DMS53 treated with DMSO at 0.1 percent for 48 hours (cell line): ENCODE results near the gene IL1RAPL2.
A peak's percentile ranks its signal among the peaks of the same experiment; 100 is the strongest.
"Not testable (repeated sequence)": the region's sequence is repeated elsewhere in the genome, so short reads cannot be mapped to it uniquely, and the experiment has no call there.

Experiments
- DNase-seq: peaks from one replicate; lab custom pipeline; 2025; ENCODE audit not compliant: unreplicated experiment; lab: John Stamatoyannopoulos, UW

IL1RAPL2 gene

DNA sequence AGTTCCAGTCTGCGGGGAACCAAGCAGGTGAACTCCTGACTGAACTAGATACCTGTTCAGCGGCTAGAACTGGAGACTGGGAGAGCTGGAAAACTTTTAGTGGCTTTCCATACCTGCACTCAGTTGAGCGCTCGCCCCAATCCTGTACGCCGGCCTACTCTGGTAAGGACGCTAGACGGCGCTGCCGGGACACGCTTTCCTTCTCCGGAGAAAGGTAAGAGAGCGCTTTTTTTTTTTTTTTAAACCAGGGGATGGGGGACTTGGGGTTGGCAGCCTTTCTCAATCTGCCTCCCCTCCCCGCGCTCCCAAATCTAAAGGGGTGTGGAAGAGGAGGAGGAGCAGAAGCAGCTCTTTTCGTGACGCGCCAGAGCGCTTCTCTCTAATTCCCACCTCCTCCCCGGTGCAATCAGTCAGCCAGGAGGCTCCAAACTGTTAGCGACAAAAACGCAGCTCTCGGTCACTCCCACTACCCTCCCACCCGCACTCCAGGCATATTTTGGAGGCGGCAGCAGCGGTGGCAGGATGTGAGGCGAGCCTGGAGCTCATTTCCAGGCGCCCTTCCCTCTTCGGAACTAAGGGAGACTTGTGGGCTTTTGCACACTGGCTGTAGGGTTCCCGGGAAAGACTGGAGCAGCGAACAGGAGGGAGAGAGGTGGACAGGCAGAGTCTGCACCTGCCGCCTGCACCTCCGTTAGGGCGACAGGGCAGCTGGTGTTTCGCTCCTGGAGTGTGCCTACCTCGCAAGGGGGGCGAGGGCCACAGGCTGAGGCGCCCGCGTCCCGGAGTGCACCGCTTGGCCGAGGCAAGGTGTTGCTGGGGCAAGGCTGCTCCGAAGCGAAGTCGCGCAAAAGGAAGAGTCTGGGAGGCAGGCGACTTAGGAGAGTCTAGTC lies at the start of gene IL1RAPL2:
Gene IL1RAPL2 (plus strand): TSS at position 409 of the 890 bp plus-strand sequence.
- DNase-seq = peak; percentile 51

DNA sequence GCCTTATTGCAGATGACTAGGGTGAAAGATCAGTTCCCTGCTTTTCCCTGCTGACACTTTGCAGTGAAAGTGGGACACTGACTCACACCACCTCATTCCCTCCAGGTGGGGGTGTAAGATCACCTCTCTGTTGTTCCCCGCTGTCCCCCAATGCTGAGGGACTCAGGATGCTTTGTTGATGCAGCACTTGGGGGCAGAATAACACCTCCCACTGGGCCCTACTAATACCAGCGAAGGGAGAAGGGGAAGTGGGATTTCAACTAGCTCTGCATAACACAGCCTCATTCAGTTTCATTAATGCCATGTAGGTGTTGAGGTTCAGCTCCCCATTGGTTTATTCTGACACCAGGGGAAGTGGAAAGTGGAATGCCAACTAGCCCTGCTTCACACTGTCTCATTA lies 43.6 kb upstream of the IL1RAPL2 start:
- DNase-seq = no peak

DNA sequence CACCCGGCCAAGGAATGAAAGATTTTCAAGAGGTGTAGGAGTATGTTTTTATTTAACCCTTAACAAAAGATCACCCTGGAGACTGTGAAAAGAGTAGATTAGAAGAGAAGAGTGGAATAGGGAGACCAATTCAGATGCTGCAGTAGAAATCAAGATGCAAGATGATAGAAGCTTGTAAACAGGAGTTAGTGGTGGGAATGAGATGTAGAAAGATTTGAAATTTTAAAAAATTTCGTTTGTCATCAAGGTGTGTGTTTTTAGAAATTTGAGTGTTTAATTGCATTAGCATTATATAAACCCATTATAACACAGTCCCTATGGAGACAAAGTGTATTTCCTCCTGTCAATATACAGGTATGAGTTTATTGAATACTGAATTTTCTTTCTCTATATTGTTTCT lies 42.1 kb upstream of the IL1RAPL2 start:
- no peak for DNase-seq

DNA sequence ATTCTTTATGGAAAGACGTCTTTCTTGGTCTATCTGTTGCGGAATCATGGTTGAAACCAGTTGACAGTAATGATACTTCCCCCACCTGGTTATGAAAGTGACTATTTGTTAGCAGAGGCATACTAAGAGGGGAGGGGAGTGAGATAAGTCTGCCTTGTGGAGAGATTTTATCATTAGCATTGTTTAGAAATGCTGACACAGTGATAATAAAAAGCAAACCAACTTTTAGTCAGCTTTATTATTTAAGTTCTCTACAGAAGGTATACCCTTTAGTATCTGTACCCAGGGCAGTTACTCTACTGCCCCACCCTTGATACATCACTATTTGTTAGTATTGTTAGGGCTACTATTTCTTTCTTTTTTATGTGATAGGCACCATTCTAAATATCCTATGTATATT lies 26.9 kb upstream of the IL1RAPL2 start:
- no peak for DNase-seq

DNA sequence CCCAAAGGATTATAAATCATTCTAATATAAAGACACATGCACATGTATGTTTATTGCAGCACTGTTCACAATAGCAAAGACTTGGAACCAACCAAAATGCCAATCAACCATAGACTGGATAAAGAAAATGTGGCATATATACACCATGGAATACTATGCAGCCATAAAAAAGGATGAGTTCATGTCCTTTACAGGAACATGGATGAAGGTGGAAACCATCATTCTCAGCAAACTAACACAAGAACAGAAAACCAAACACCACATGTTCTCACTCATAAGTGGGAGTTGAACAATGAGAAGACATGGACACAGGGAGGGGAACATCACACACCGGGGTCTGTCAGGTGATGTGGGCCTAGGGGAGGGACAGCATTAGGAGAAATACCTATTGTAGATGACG lies 23.6 kb upstream of the IL1RAPL2 start:
- DNase-seq = not testable (repeated sequence)

DNA sequence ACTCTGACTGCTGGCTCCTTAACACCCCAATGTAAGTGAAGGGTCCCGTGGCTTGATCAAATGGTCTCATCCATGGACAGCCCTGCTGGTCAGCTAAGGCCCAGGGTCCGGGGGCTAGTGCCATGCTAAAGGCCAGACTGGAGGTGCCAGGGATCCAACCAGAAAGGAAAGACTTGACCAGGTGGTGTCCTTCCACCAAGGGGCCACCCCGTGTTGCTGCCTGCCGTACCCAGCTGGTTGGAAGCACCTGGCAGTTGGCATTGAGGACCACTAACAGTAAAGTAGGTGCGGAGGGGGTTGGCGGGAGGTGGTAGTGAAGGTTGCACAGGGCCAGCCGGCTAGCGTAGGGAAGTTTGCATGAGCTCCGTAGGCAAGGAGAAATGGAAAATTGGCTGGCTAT lies 1.7 kb upstream of the IL1RAPL2 start:
- DNase-seq = no peak

DNA sequence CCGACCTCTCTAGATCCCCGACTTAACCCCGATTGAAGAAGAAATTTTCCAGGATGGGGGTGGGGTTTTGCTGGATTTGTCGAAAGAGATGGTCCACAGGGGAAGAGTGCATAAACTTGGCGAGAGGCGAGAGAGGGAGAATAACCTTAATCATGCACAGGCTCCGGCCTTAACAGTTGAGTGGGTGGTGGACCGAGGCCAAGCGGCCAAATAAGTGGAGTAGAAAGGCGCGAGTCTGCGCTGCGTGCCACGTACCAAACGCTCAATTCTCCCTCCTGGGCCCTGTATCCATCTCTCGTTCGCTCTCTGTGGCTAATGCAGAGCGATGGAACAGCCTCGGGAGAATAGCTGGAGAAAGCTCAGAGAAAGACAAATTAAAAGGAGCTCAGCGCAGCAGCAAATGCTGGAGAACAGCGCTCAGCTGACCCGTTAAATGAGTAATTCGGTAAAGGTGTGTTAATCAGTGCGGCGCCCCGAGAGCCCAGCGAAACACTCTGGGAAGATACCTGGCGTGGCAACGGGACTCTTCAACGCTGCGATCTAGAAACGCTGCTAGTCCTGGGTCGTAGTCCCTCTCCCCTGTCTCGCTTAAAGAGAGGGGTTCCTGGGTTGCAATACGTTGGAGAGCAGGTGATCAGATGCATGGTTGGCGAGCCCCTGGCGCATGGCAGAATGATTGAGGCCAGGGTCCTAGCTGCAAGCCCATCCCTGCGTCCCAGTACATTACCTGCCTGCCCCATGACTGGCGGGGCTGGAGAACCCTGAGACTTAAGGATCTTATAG lies 887 bp upstream of the IL1RAPL2 start:
- no peak for DNase-seq

DNA sequence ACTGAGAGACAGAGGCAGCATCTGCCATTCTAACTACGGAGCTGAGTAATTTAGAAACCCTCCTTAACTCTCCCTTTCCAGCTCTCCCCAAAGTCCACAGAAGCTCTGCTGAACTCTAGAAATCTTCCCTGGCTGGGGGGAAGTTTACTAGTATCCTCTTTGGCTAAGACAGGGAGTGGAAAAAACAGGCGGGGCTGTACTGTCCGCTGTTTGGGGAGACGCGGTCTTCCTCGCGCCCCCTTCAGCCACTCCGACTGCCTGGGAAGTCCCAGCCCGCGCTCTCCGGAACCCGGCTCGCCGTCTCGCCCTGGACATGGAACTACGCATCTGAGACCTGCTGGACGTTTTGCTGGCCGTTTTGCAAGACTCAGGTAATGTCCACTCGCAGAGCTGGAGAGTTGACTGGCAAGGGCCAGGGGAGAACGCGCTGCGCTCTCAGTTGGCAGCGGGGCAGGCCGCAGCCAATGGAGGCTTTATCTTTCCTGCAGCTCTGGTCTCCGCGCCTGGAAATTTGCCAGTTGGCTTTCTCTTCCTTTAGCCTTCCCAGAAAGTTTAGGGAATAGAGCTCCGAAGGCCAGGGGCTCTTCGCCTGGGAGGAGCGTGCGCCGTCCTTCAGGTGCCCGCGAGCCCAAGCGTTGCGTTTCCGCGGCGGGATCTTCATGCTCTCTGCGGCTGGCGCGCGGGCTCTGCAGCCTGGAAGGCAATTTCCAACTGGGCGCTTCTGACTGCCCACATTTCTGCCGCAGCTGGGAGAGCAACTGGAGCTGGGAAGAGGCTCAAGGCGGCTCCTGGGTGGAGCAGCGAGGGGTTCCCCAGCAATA lies 892 bp downstream of the IL1RAPL2 start:
- DNase-seq = peak; percentile 2

DNA sequence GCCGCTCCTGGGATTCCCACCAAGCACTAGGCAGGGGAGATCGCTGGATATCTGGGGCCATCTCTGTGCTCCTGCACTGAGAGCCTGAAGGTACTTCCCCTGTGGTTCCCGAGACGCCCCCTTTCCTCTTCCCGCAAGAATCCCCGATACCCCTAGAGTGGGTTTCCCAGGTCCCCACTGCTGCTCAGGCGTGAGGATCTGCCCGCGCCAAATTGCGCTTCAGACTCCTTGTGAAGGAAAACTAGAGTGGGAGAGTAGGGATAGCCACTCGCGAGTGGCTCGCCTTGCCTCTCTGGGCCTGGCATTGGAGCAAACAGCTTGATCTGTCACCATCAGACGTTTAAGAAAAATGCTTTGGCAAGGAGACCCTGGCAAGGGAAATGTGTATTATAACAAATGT lies 1.5 kb downstream of the IL1RAPL2 start:
- DNase-seq = no peak

DNA sequence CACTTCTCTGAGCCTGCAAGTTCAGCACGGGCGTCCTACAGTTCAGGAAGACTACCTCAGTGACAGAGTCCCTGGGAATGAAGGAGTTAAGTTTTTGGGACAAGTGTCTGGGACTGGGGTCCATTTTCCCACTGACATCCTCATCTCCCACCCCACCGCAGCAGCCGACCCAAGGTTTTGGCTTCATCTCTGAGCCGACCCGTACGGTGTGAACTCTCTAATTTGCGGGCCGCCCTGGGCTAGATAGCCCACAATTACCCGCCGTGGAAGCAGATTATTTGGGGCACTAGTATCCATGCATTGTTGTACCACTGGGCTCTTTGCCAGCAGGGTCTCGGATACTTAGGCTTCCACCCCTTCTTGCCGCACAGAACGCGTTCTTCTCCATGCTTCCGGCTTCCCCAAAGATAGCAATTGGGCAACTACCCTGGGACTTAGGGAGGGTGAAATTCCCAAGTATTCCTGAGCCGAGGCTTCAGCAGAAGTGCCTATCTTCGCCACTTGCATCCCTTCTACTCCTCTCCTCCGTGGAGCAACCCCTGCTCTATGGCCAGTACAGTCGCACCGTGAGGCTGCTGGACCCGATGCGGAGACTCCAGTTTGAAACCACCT lies 2.4 kb downstream of the IL1RAPL2 start:
- no peak for DNase-seq

DNA sequence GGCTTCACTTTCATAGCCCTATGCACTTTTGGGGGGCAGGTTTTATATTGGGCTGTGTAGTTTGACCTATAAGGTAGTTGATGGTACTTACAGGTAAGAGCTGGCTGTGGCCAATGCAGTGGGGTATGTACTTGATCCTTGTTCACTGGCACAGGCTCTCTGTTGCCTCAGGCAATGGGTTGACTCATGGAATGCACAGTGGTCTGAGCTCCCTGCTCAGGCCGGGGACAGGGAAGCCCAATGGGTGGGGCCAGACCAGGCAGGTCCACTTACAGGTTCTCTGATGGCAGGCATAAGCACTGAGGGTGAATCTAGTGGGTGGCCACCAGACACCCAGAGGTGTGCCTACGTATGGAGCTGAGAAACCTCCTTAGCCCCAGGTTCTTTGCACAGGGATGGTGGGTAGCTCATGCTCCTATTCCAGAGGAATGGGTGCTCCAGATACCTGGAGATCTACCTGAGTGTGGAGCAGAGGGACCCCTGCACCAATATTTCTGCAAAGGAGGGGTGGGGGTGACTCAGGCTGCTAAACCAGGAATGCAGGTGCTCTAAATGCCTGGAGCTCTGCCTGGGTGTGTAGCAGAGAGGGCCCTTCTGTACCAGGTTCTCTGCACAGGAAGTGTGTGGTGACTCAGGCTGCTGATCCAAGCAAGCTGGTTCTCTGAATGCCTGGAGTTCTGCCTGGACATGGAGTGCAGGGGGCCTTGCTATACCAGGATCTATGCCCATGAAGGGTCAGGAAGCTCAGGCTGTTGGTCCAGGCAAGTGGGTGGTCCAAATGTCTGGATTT lies 52.3 kb downstream of the IL1RAPL2 start:
- DNase-seq = no peak

DNA sequence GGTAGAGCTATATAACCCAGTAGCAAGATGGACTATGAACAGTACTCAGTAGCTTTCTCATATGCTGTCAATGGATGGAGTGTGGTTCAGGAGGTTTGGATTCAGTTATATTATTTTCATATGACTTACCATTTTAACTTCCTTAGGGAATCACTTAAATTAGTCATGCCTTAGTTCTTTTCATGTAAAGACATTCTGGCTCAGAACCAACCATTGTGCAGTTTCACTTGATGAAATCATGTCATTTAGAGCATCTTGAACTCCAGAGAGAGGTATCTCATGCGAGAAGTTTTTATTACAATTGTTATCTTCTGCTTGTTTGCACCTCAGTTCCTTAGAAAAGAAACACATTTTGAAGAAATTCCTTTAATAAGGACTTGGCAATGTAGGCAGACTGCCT lies 55.8 kb downstream of the IL1RAPL2 start:
- no peak for DNase-seq

DNA sequence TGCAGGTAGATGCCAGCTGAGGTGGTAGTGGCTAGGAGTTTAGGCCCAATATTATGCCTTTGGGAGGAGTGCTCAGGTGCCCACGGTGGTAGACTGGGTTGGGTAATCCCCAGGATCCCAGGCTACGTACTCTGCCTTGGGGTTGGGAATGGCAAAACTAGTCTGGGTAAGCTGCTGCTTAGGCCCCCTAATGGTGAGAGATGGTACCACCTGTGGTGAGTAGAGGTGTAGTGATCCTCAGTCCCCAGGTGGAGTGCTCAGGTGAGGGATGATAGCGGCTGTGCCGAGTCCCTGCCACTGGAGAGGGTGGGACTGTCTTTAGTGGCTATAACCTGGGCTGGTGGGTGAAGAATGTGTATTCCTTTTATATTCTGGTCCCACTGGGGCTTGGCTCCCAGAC lies 75.2 kb downstream of the IL1RAPL2 start:
- DNase-seq = no peak

DNA sequence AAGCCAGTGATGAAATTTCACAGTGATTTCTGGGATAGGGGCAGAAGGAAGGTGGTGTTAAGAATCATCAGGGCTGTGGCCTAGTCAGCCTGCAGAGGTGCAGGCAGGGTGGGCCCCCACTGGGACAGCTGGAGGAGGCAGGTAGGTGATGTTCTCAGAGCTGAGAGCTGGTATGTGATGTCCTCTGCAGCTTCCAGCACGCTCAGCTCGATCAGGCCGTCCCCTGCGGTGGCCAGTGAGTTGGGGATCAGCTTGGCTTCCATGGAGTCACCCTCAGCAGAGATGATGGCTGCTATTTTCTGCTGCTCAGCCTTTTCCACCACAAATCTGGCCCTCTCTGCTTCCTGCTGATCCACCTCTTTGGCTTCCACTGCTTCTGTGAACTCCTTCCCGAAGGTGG lies 81.1 kb downstream of the IL1RAPL2 start:
- no peak for DNase-seq

DNA sequence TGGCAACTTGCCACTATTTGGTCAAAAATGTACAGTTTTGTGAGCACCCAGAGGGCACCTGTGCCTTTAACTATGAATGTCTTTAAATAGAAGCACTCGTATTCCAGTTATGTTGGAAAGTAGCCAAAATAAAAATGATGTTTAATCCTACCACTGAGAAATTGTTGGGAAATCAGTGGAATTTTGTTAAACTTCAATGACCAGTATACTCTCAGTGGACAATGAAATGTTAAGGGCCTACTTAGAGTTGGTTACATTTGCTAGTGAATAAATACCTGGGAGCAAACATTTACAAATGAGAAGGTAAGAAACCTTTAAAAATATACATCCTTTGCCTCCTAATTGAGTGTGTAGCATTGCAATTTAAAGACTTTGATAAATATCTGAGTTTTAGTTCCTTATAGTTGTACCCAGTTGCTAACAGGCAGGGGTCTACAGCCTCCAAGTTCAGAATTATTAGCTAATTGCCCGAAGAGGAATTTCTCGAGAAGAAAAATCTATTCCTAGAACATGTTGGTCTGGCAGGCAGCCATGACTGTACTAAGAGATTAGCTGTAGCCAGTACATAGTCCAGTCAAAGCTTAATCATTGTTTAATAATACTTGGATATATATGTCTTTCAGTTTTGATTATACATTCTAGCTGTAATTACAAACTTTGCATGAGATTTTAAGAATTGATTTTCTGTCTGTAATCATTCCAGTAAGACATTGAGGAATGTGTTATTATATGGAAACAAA lies 93.2 kb downstream of the IL1RAPL2 start:
- no peak for DNase-seq

DNA sequence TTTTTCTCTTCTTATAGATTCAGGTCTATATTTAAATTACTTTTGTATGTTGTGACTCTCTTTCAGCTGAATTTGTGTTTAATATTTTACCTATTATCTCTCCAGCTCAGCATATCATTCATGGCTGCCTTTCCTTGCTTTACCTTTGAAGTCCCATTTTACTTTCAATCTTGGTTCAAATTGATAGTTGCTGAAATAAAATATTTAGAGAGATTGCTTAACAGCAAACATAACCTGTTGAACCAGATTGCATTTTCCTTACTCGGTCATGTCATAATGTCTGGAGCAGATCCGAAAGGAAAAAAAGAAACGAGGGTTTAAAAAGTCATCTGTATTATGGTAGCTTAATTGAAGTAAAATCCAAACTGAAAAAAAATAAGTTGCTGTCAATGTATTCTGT lies 94.1 kb downstream of the IL1RAPL2 start:
- no peak for DNase-seq

DNA sequence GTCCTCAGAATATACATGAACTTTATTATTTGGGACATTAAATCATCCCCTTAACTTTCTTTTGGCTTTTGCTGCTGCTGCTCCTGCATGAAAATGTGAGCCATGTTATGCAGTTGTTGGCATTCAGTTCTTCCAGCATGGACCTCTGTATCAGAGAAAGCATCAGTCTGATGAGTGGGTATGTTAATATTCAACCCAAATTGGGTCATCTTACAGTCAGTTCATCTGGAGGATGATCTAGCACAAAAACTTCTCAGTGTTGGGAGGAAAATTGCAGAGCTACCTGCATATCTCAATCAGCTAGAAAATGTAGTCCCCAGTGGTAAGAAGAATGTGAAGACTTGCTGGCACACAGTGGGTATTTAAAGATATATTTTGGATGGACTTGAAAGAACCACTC lies 96.7 kb downstream of the IL1RAPL2 start:
- no peak for DNase-seq

DNA sequence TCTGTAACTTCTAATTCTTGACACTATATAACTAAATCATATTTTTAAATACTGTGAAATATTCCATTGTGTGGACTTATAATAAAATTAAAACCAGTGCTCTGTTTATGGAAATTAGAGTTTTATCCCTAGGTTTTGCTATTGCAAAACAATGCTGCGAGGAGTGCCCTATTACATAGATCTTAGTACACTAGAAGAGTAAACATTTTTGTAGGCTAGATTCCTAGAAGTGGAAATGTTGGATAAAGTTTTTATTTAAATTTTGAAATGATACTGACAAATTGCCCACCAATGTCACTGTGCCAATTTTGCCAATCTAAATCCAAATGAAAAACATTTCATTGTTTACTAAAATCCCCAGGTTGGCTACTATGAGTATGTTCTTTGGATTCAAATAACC lies 99.7 kb downstream of the IL1RAPL2 start:
- DNase-seq = no peak

DNA sequence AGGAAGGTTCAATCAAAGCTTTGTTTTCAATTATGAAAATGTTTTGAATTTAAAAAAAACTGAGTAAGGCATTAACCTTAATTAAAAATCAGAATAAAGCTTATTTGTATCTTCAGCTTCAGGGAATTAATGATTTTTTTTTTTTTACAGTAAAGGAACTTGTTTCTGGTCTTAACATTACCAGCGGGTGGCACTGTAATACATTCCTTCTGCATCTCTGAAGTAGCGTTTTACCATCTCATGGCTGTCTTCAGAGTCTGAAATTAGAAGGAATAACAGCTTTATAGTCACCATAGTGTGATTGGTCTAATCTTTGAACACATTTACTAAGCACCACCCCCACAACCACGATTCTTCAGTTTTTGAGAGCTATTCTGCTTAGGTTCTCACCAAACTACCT lies 102.6 kb downstream of the IL1RAPL2 start:
- peak; percentile 26 for DNase-seq

DNA sequence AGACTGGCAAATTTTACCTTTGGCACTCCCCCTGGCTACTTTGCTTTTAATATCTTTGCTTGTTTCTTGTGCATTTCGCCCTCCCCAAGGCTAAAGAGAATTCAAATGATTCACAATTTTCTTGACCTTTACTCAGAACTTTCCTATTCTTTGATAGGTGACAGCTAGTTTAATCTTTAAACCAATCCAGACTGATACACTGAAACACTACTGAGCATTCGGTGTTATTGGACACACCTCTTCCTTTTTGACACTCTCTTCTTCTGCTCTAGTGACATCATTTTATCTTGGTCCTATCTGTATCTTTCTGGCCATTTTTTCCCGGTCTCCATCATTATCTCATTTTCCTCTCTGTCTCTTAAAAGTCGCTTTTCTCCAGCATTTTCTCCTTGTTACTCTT lies 103.1 kb downstream of the IL1RAPL2 start:
- DNase-seq = no peak
